NCI-H774 (cell line): ENCODE data around the gene C2orf68.
"Not testable (repeated sequence)": the region's sequence is repeated elsewhere in the genome, so short reads cannot be mapped to it uniquely, and the experiment has no call there.

ENCODE experiments used
- DNase-seq: peaks from one replicate; lab custom pipeline; 2025; lab: John Stamatoyannopoulos, UW

Gene C2orf68

GRCh38 chr2:85611705-85612587 is at the start of gene C2orf68:
C2orf68 (minus strand) TSS chr2:85612066; CDS start chr2:85611984, 82 bp downstream.
- DNase-seq, result peak; percentile 90

GRCh38 chr2:85661139-85661858 is 49.4 kb upstream of the C2orf68 start:
- no peak for DNase-seq

- no peak for DNase-seq
Measured at GRCh38 chr2:85660725-85661124, 48.9 kb upstream of the C2orf68 start.

- not testable (repeated sequence) for DNase-seq
Measured at GRCh38 chr2:85660301-85660700, 48.4 kb upstream of the C2orf68 start.

GRCh38 chr2:85659324-85659981 is 47.6 kb upstream of the C2orf68 start:
- DNase-seq, result no peak

- DNase-seq, result not testable (repeated sequence)
Measured at GRCh38 chr2:85657399-85657798, 45.5 kb upstream of the C2orf68 start.

GRCh38 chr2:85656468-85656867 is 44.6 kb upstream of the C2orf68 start:
- DNase-seq, result no peak

GRCh38 chr2:85655961-85656417 is 44.1 kb upstream of the C2orf68 start:
- no peak for DNase-seq

GRCh38 chr2:85653996-85654395 is 42.1 kb upstream of the C2orf68 start:
- no peak for DNase-seq

- no peak for DNase-seq
Measured at GRCh38 chr2:85652056-85652455, 40.2 kb upstream of the C2orf68 start.

- no peak for DNase-seq
Measured at GRCh38 chr2:85651097-85651496, 39.2 kb upstream of the C2orf68 start.

- no peak for DNase-seq
Measured at GRCh38 chr2:85650456-85650855, 38.6 kb upstream of the C2orf68 start.

- DNase-seq, result no peak
Measured at GRCh38 chr2:85649201-85650190, 37.6 kb upstream of the C2orf68 start.

GRCh38 chr2:85648619-85649018 is 36.8 kb upstream of the C2orf68 start:
- DNase-seq, result no peak

- no peak for DNase-seq
Measured at GRCh38 chr2:85647823-85648526, 36.1 kb upstream of the C2orf68 start.

- DNase-seq, result no peak
Measured at GRCh38 chr2:85646166-85646565, 34.3 kb upstream of the C2orf68 start.

- DNase-seq, result no peak
Measured at GRCh38 chr2:85644909-85645308, 33.0 kb upstream of the C2orf68 start.

GRCh38 chr2:85642725-85643124 is 30.9 kb upstream of the C2orf68 start:
- DNase-seq, result no peak

GRCh38 chr2:85635636-85636035 is 23.8 kb upstream of the C2orf68 start:
- DNase-seq, result no peak

- DNase-seq, result no peak
Measured at GRCh38 chr2:85635011-85635410, 23.1 kb upstream of the C2orf68 start.

GRCh38 chr2:85631316-85631715 is 19.4 kb upstream of the C2orf68 start:
- DNase-seq, result no peak
